CD4-positive, alpha-beta T cell treated with Interleukin-17A for 4 hours (primary cell): ENCODE data around the gene RGL3.
A peak's percentile ranks its signal among the peaks of the same experiment; 100 is the strongest.
"Not testable (repeated sequence)": the region's sequence is repeated elsewhere in the genome, so short reads cannot be mapped to it uniquely, and the experiment has no call there.

Experiments used
- DNase-seq: peaks from one replicate; pipeline ENCODE4 v3.0.0-alpha.2; 2020; ENCODE audit warnings: mixed read lengths

Gene RGL3

DNA sequence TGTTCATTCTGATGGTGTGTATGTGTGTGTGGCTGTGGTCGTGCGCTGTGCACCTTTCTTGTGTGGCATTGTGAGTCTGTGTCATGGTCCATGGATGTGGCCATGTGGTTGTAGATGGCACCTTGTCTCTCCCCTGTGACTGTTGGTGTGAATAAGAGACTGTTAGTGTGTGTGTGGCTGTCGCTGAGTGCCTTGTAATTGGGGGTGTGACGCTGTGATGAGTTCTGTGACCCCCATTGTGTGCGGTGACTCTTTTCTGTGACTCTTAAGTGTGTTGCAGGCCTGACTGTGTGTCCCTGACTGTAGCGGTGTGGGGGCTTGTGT, 63.1 kb downstream of the RGL3 start:
- DNase-seq: no peak

DNA sequence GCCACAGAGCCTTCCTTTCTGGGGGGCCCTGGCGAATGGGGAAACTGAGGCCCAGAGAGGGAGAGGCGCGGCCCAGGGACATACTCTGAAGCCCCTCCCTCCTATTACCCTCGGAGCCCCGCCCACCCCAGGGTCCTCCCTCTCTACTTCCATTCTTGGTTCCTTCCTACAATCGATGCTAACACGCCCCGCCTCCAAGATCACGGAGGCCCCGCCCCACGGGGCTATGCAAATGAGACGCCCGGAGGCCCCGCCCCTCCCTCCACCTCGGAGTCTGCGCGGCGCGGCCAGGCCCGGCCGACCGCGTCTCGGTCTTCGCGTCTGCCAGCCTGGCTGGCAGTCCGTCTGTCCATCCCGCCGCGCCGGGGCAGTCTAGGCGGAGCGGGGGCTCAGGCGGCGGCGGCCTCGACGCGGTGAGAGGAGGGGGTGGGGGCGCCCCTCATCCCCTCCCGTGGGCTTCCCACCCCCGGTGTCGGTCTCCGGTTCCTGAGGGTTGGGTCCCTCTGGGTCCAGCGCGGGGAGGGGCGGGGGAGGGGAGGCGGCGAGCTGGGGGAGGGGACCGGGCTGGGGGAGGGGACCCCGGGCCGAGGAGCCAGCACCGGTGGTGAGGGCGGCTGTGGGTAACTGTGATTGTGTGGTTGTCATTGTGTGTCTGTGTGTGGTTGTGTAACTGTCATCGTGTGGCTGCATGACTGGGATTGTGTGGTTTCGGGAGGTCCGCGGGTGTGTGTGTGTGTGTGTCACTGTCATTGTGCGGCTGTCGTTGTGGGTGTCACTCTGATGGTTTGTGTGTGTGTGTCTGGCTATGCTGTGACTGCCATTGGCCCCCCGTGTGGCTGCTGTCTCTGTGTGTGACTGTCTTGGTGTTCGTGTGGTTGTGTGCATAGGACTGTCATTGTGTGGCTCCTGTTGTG, 63.7 kb downstream of the RGL3 start, which contains the start of gene PLPPR2:
TSS of gene PLPPR2 (plus strand) at position 273 of the 914 bp plus-strand sequence. CDS start 2,242 bp downstream, outside the sequence.
- DNase-seq: peak; percentile 88

DNA sequence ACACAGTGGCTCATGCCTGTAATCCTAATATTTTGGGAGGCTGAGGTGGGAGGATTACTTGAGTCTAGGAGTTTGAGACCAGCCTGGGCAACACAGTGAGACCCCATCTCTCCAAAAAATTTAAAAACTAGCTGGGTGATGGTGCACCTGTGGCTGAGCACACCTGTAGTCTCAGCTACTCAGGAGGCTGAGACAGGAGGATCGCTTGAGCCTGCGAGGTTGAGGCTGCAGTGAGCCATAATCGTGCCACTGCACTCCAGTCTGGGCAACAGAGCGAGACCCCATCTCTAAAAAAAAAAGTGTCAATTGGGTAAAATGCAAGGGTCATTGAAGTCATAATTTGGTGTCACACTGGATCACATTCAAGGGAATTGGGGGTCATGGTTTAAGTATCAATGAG, 65.0 kb downstream of the RGL3 start:
- not testable (repeated sequence) for DNase-seq

DNA sequence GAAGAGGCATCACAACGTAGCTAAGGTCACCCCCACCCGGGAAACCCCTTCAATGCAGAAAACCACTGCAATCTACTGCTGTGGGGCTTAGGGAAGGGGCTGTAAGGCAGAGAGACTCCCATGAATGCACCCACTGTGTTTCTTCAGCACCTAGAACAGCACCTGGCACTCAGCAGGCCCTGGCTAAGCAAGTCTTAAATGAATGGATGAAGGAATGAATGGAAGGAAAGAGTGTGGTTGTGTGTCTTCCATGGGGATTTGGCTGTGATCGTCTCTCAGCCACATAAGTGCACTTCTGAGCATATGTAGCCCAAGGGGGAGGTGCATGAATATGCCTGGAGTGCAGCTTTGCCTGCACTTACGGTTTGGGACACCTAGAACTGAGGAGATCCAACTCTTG, 69.9 kb downstream of the RGL3 start:
- no peak for DNase-seq

DNA sequence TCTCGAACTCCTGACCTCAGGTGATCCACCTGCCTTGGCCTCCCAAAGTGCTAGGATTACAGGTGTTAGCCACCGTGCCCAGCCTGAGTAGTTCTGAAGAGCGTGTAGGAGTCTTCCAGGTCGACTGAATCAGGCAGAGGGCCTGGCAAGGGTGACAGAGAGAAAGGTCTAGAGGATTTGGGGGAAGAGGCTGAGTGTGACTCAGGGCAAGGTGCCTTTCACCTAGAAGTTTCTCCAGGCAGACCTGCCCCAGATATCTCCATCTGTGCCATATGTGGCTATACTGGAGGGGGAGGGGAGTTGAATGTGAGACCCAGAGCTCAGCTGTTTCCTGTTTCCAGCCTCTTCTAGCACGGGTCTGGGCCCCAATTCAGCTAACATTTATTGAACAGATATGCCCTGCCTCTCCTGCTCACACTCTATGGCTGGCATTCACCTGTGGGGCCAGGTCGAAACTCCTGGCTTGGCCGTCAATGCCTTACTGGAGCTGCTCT, 71.5 kb downstream of the RGL3 start:
- DNase-seq: no peak

DNA sequence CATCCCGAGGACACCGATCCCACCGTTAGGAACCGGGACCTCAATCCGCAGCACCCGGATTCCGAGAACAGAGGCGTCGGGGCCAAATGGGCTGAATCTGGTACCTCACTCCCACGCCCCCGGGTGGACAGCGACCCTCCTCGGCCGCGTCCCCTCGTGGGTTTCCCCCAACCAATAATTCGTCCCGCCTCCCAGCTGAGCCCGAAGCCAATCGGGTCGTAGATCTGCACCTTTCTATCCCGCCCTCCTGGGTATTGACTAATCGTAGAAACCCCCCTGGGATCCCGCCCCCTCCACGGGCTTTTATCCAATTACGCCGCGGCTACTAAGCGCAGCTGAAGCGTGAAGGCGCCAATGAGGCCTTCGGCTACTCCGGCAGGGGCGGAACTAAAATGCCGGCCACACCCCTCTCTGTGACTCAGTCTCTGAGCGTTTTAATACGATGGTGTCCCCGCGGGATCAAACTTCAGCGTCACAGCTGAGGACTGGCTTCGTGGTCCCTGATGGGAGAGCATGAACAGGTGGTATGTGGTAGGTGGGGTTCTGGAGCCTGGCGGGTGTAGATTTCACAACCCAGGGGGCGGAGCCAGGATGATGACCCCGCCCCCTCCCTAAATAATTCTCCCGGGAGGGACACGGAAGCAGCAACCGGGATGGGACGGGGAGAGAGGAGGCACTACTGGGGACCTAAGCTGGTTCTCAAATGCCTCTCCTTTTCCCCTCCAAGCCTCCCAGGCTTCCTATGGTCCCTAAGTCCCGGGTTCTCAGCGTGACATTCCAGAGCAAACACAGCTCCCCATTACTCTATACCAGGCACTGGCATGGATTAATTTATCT, 72.8 kb downstream of the RGL3 start, which contains the start of the genes CCDC159 and TMEM205:
TSS of gene CCDC159 (plus strand) at position 416 of the 837 bp plus-strand sequence. CDS start at position 504, 88 bp downstream.
TSS of gene TMEM205 (minus strand) at position 165 of the 837 bp plus-strand sequence. CDS start 649 bp downstream, outside the sequence.
- peak; percentile 99 for DNase-seq

DNA sequence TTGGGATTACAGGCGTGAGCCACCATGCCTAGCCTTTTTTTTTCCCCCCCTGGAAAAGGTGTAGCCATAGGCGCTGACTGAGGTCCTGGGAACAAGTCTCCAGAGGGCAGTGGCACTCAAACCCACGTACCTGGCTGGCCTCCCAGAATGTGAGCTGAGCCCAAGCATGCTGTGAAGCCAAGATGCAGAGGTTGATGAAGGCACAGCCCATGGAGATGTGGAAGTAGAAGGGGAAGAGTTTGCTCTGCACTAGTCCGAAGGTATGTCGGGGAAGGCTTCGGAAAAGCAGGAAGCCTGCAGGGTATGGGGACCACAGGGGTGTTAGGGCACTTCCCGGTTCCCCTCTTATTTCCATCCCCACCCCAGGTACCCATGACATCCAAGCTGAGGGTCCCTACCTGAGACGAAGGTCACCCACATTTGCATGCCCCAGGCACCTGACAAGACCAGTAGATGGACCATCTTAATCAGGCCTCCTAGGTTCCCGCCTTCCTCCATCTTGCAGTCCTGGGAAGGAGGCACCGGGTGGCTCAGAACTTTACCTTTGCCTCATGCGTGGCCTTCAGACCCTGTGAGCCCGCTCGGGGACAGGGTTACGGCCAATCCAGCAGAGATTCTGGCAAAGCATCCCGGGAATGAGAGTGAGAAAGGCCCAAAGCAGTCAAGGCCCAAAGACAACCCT, 73.9 kb downstream of the RGL3 start:
- DNase-seq: no peak
